Coronary artery (tissue), 2 donors: ENCODE data around the gene ZNF362.

Source experiments
- DNase-seq: peaks from one replicate; pipeline ENCODE4 v3.0.0-alpha.2; 2017; ENCODE audit warnings: low spot score
- H3K27ac ChIP-seq, 2 donors: fragments of 200-600 bp; sonication (generic); one replicate each; pipeline ENCODE4 v1.5.1; 2016 to 2019
- H3K4me3 ChIP-seq: fragments of 200-600 bp; sonication (generic); 2 replicates; pipeline ENCODE4 v1.5.1; 2016; ENCODE audit warnings: mild to moderate bottlenecking, moderate library complexity
- CTCF ChIP-seq: fragments of 200-600 bp; sonication (generic); IDR thresholded peaks from one replicate; pipeline ENCODE4 v1.5.1; 2019; ENCODE audit warnings: antibody characterized with exemption

Gene ZNF362

GRCh38 chr1:33256471-33257206 is at the start of gene ZNF362:
Gene ZNF362, plus strand, starts transcription at chr1:33256492. Its CDS starts 14,083 bp downstream, at chr1:33270575.
- no peak for TF ChIP-seq CTCF
- DNase-seq = no peak
- H3K4me3 ChIP-seq = peak within 1 kb of the TSS; percentile 88
- H3K27ac ChIP-seq = peak within 1 kb of the TSS; percentile 94 to 100

- Histone ChIP-seq H3K27ac (no peak overlapping the region), H3K4me3 (no peak overlapping the region)
- no peak for TF ChIP-seq CTCF
- DNase-seq = no peak
Measured at GRCh38 chr1:33211972-33212371, 44.3 kb upstream of the ZNF362 start.

- no peak overlapping the region for H3K4me3 ChIP-seq
- no peak for DNase-seq
- no peak for TF ChIP-seq CTCF
- no peak overlapping the region for H3K27ac ChIP-seq
Measured at GRCh38 chr1:33219886-33220661, 36.2 kb upstream of the ZNF362 start.

- peak overlapping the region in 1 of 2 donors; percentile 4 for H3K27ac ChIP-seq
- TF ChIP-seq CTCF = no peak
- no peak overlapping the region for H3K4me3 ChIP-seq
- no peak for DNase-seq
Measured at GRCh38 chr1:33220676-33221384, 35.5 kb upstream of the ZNF362 start.

GRCh38 chr1:33221385-33221758 is 34.9 kb upstream of the ZNF362 start:
- DNase-seq = no peak
- no peak overlapping the region for H3K4me3 ChIP-seq
- H3K27ac ChIP-seq = peak overlapping the region in 1 of 2 donors; percentile 4
- no peak for TF ChIP-seq CTCF

- H3K27ac ChIP-seq = no peak overlapping the region
Measured at GRCh38 chr1:33222381-33222780, 33.9 kb upstream of the ZNF362 start.

More at GRCh38 chr1:33222381-33222780, 33.9 kb upstream of the ZNF362 start:
- H3K4me3 ChIP-seq = no peak overlapping the region
- TF ChIP-seq CTCF = no peak
- no peak for DNase-seq
